Mesenchymal stem cell (in vitro differentiated cells and primary cell): Measurements from ENCODE around the gene OSGIN1.

Source experiments
- DNase-seq: peaks from one replicate; pipeline ENCODE4 v3.0.0-alpha.2; 2013
- H2AFZ ChIP-seq: one replicate; pipeline ENCODE4 v1.6.1; 2013; ENCODE audit warnings: low read depth, mild to moderate bottlenecking, control low read depth, inconsistent platforms, low read length, moderate library complexity
- H2AK5ac ChIP-seq: 2 replicates; pipeline ENCODE4 v1.6.1; 2013; ENCODE audit warnings: low read length, moderate library complexity, mild to moderate bottlenecking, inconsistent platforms; ENCODE audit not compliant: severe bottlenecking
- H2BK120ac ChIP-seq: one replicate; pipeline ENCODE4 v1.6.1; 2013; ENCODE audit warnings: low read depth, mild to moderate bottlenecking, inconsistent platforms, low read length, moderate library complexity
- H2BK12ac ChIP-seq, 2 experiments: one replicate each; pipeline ENCODE4 v1.6.1; 2013; ENCODE audit warnings: inconsistent platforms in 2 of 2, low read length in 2 of 2, mild to moderate bottlenecking in 2 of 2, moderate library complexity in 2 of 2, control low read depth in 1 of 2
- H2BK15ac ChIP-seq: one replicate; pipeline ENCODE4 v1.6.1; 2013; ENCODE audit warnings: mild to moderate bottlenecking, low read depth, inconsistent platforms; ENCODE audit not compliant: poor library complexity, severe bottlenecking
- H2BK5ac ChIP-seq: 2 replicates; pipeline ENCODE4 v1.6.1; 2013; ENCODE audit warnings: low read depth, mild to moderate bottlenecking, low read length, control low read depth, inconsistent platforms; ENCODE audit not compliant: poor library complexity, severe bottlenecking
- H3K14ac ChIP-seq, 2 experiments: one replicate each; pipeline ENCODE4 v1.6.1; 2013; ENCODE audit warnings: inconsistent platforms in 2 of 2, low read length in 2 of 2, control low read depth in 1 of 2, mild to moderate bottlenecking in 1 of 2, moderate library complexity in 1 of 2
- H3K18ac ChIP-seq, 2 experiments: one replicate each; pipeline ENCODE4 v1.6.1; 2013; ENCODE audit warnings: inconsistent platforms in 2 of 2, low read length in 2 of 2, control low read depth in 1 of 2, low read depth in 1 of 2, mild to moderate bottlenecking in 1 of 2
- H3K23ac ChIP-seq, 2 experiments: one replicate each; pipeline ENCODE4 v1.6.1; 2013; ENCODE audit warnings: inconsistent platforms in 2 of 2, low read length in 2 of 2, mild to moderate bottlenecking in 2 of 2, moderate library complexity in 2 of 2, control low read depth in 1 of 2
- H3K27ac ChIP-seq: 2 replicates; pipeline ENCODE4 v1.5.1; 2013; ENCODE audit warnings: mild to moderate bottlenecking, moderate library complexity, low read length, control low read depth, inconsistent platforms; ENCODE audit not compliant: poor library complexity, severe bottlenecking
- H3K27me3 ChIP-seq, 2 experiments: 2 replicates each; pipeline versions ENCODE4 v1.6.1 to v1.7.0; 2013; ENCODE audit warnings: low read length in 2 of 2, mild to moderate bottlenecking in 2 of 2, moderate library complexity in 2 of 2, control low read depth in 1 of 2, inconsistent platforms in 1 of 2; ENCODE audit not compliant: control insufficient read depth in 1 of 2, insufficient read depth in 1 of 2
- H3K36me3 ChIP-seq, 2 experiments: 2 replicates each; pipeline versions ENCODE4 v1.6.1 to v1.7.0; 2013; ENCODE audit warnings: low read length in 2 of 2, control low read depth in 1 of 2, inconsistent platforms in 1 of 2, low read depth in 1 of 2, mild to moderate bottlenecking in 1 of 2; ENCODE audit not compliant: insufficient read depth in 2 of 2, control insufficient read depth in 1 of 2
- H3K4ac ChIP-seq, 2 experiments: one replicate each; pipeline ENCODE4 v1.6.1; 2013; ENCODE audit warnings: inconsistent platforms in 2 of 2, low read length in 2 of 2, mild to moderate bottlenecking in 2 of 2, moderate library complexity in 2 of 2, control low read depth in 1 of 2, low read depth in 1 of 2
- H3K4me1 ChIP-seq: 2 replicates; pipeline ENCODE4 v1.6.1; 2013; ENCODE audit warnings: low read depth, low read length, control low read depth; ENCODE audit not compliant: control insufficient read depth, insufficient read depth
- H3K4me2 ChIP-seq: 2 replicates; pipeline ENCODE4 v1.6.1; 2013; ENCODE audit warnings: low read length, mild to moderate bottlenecking, inconsistent platforms; ENCODE audit not compliant: poor library complexity, severe bottlenecking
- H3K4me3 ChIP-seq, 2 experiments: 2 replicates each; pipeline versions ENCODE4 v1.5.1 to v1.7.0; 2013; ENCODE audit warnings: low read length in 2 of 2, mild to moderate bottlenecking in 2 of 2, control low read depth in 1 of 2, low read depth in 1 of 2; ENCODE audit not compliant: insufficient read depth in 1 of 2
- H3K79me1 ChIP-seq: replicated peaks from 2 replicates; pipeline ENCODE4 v1.6.1; 2013; ENCODE audit warnings: mild to moderate bottlenecking, control low read depth, low read length, inconsistent platforms; ENCODE audit not compliant: poor library complexity, severe bottlenecking
- H3K9ac ChIP-seq: 2 replicates; pipeline ENCODE4 v1.7.0; 2013; ENCODE audit warnings: mild to moderate bottlenecking, low read length, moderate library complexity
- H3K9me3 ChIP-seq: 2 replicates; pipeline ENCODE4 v1.7.0; 2013; ENCODE audit warnings: mild to moderate bottlenecking, low read length; ENCODE audit not compliant: control insufficient read depth
- H4K8ac ChIP-seq: one replicate; pipeline ENCODE4 v1.6.1; 2013; ENCODE audit warnings: inconsistent platforms, mild to moderate bottlenecking, low read length, moderate library complexity
- H4K91ac ChIP-seq: one replicate; pipeline ENCODE4 v1.6.1; 2013; ENCODE audit warnings: mild to moderate bottlenecking, low read length, inconsistent platforms
- WGBS: methylation state at CpG from one replicate; pipeline ENCODE4 v1.1.7; 2013; ENCODE audit warnings: mixed read lengths; 5-methylcytosine and 5-hydroxymethylcytosine counted together

OSGIN1 gene

GRCh38 chr16:83907111-83907510, 45.9 kb upstream of the OSGIN1 start:
- H3K4ac ChIP-seq: no peak overlapping the region
- H2BK15ac ChIP-seq: no peak overlapping the region
- H4K8ac ChIP-seq: no peak overlapping the region
- 96% methylated on average over 8 of the region's 8 CpGs for WGBS
- H2BK120ac ChIP-seq: no peak overlapping the region
- no peak overlapping the region for H3K27ac ChIP-seq
- H3K79me1 ChIP-seq: peaks cover 40% of the 10 kb centered on the region
- H3K18ac ChIP-seq: no peak overlapping the region
- H3K9ac ChIP-seq: no peak overlapping the region
- H3K4me3 ChIP-seq: no peak overlapping the region
- no peak overlapping the region for H2AFZ ChIP-seq
- H3K23ac ChIP-seq: no peak overlapping the region
- no peaks in the 10 kb centered on the region for H3K9me3 ChIP-seq
- no peak overlapping the region for H3K14ac ChIP-seq
- H3K27me3 ChIP-seq: no peaks in the 10 kb centered on the region
- H3K36me3 ChIP-seq: peaks cover 33 to 35% of the 10 kb centered on the region in 2 experiments
- no peak overlapping the region for H3K4me2 ChIP-seq
- no peak overlapping the region for H4K91ac ChIP-seq
- peaks cover 6% of the 10 kb centered on the region for H3K4me1 ChIP-seq
- no peak for DNase-seq
- no peak overlapping the region for H2AK5ac ChIP-seq
- no peak overlapping the region for H2BK12ac ChIP-seq
- no peak overlapping the region for H2BK5ac ChIP-seq

GRCh38 chr16:83907631-83908250, 45.3 kb upstream of the OSGIN1 start:
- peaks cover 40 to 41% of the 10 kb centered on the region in 2 experiments for H3K36me3 ChIP-seq
- H3K9ac ChIP-seq: no peak overlapping the region
- no peak overlapping the region for H3K23ac ChIP-seq
- H3K4me3 ChIP-seq: no peak overlapping the region
- no peak overlapping the region for H2BK5ac ChIP-seq
- H3K27me3 ChIP-seq: no peaks in the 10 kb centered on the region
- H2BK120ac ChIP-seq: no peak overlapping the region
- H2BK15ac ChIP-seq: no peak overlapping the region
- H3K79me1 ChIP-seq: peaks cover 39% of the 10 kb centered on the region
- H2AFZ ChIP-seq: no peak overlapping the region
- no peak overlapping the region for H3K4ac ChIP-seq
- no peak overlapping the region for H4K91ac ChIP-seq
- no peak overlapping the region for H4K8ac ChIP-seq
- DNase-seq: no peak
- no peak overlapping the region for H3K4me2 ChIP-seq
- H3K4me1 ChIP-seq: peaks cover 6% of the 10 kb centered on the region
- H3K18ac ChIP-seq: no peak overlapping the region
- no peak overlapping the region for H3K14ac ChIP-seq
- WGBS: 90% methylated on average over 15 of the region's 15 CpGs
- no peak overlapping the region for H2AK5ac ChIP-seq
- no peak overlapping the region for H3K27ac ChIP-seq
- H2BK12ac ChIP-seq: no peak overlapping the region
- H3K9me3 ChIP-seq: no peaks in the 10 kb centered on the region

- H3K79me1 ChIP-seq: peaks cover 29% of the 10 kb centered on the region
These were observed 44.2 kb upstream of the OSGIN1 start for GRCh38 chr16:83908798-83909197.

GRCh38 chr16:83911290-83911689, 41.8 kb upstream of the OSGIN1 start:
- no peak overlapping the region for H2BK5ac ChIP-seq
- no peak for DNase-seq
- H3K36me3 ChIP-seq: peaks cover 55 to 64% of the 10 kb centered on the region in 2 experiments
- H3K4ac ChIP-seq: no peak overlapping the region
- H2AFZ ChIP-seq: no peak overlapping the region
- H4K91ac ChIP-seq: no peak overlapping the region
- H3K4me1 ChIP-seq: peaks cover 5% of the 10 kb centered on the region
- no peak overlapping the region for H3K9ac ChIP-seq
- no peaks in the 10 kb centered on the region for H3K27me3 ChIP-seq
- H3K4me3 ChIP-seq: no peak overlapping the region
- no peak overlapping the region for H2BK15ac ChIP-seq
- 92% methylated on average over 9 of the region's 10 CpGs for WGBS
- no peak overlapping the region for H2BK12ac ChIP-seq
- no peak overlapping the region for H3K18ac ChIP-seq
- H3K23ac ChIP-seq: no peak overlapping the region
- peaks cover 23% of the 10 kb centered on the region for H3K79me1 ChIP-seq
- no peak overlapping the region for H3K14ac ChIP-seq
- no peak overlapping the region for H3K27ac ChIP-seq
- H3K9me3 ChIP-seq: no peaks in the 10 kb centered on the region
- no peak overlapping the region for H2AK5ac ChIP-seq
- no peak overlapping the region for H2BK120ac ChIP-seq
- H4K8ac ChIP-seq: no peak overlapping the region
- H3K4me2 ChIP-seq: no peak overlapping the region

More at GRCh38 chr16:83908798-83909197, 44.2 kb upstream of the OSGIN1 start:
- H3K4ac ChIP-seq: no peak overlapping the region
- H3K9ac ChIP-seq: no peak overlapping the region
- peaks cover 39 to 45% of the 10 kb centered on the region in 2 experiments for H3K36me3 ChIP-seq
- 98% methylated on average over 2 of the region's 2 CpGs for WGBS
- no peak overlapping the region for H2BK15ac ChIP-seq
- H2BK12ac ChIP-seq: no peak overlapping the region
- no peak overlapping the region for H4K91ac ChIP-seq
- no peak overlapping the region for H3K23ac ChIP-seq
- no peak overlapping the region for H3K4me2 ChIP-seq
- H3K4me3 ChIP-seq: no peak overlapping the region
- no peak overlapping the region for H2AK5ac ChIP-seq
- H4K8ac ChIP-seq: no peak overlapping the region
- no peak overlapping the region for H3K27ac ChIP-seq
- peaks cover 4% of the 10 kb centered on the region for H3K4me1 ChIP-seq
- H2BK5ac ChIP-seq: no peak overlapping the region
- H3K18ac ChIP-seq: no peak overlapping the region
- H2AFZ ChIP-seq: no peak overlapping the region
- DNase-seq: no peak
- H3K9me3 ChIP-seq: no peaks in the 10 kb centered on the region
- no peak overlapping the region for H2BK120ac ChIP-seq
- no peaks in the 10 kb centered on the region for H3K27me3 ChIP-seq
- no peak overlapping the region for H3K14ac ChIP-seq
